Ovary (tissue), 3 donors: ENCODE data around the gene GYG2.

Experiments used
- POLR2A ChIP-seq: fragments of 450-650 bp; IDR thresholded peaks from one replicate; pipeline ENCODE4 v1.6.1; 2017; ENCODE audit warnings: antibody characterized with exemption, mild to moderate bottlenecking, moderate library complexity
- TF ChIP-seq, protein P1 (sequence below), 3 donors: fragments of 450-650 bp in 2 of 3; fragments of 200-600 bp in 1 of 3; IDR thresholded peaks; one replicate each; pipeline versions ENCODE4 v1.5.1 to v1.8.0; 2016 to 2022; ENCODE audit warnings: antibody characterized with exemption in 3 of 3, mild to moderate bottlenecking in 1 of 3
- donor health status: DM: no; HTN: no; CAD: no.

DNA sequence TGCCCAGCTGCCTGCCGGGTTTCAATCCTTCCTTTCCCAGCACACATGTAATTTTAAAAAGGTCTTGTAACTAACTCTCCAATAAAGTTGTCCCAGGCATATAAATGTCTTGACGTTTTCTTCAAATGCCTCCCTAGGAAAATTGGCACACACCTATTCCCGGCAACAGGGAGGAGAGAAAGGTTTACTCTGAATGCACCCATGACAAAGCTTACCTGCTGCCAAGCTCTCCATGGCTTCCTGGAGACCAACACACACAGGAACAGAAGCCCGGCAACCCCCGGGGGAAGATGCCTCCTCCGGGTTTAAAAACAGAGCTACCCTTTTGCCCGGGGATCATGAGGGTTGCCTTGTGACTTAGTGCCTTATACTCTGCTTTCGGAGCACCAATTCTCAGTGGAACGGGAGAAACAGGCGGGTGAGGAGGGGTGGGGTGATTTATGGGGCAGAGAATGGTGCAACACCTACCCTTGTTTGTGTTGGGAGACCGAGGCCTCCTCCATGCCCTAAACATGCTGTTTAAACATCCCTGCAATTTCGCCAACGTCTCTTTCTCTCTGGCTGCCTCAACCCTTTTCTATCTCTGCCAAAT, 4.8 kb upstream of the GYG2 start:
- TF ChIP-seq, protein P1, sequence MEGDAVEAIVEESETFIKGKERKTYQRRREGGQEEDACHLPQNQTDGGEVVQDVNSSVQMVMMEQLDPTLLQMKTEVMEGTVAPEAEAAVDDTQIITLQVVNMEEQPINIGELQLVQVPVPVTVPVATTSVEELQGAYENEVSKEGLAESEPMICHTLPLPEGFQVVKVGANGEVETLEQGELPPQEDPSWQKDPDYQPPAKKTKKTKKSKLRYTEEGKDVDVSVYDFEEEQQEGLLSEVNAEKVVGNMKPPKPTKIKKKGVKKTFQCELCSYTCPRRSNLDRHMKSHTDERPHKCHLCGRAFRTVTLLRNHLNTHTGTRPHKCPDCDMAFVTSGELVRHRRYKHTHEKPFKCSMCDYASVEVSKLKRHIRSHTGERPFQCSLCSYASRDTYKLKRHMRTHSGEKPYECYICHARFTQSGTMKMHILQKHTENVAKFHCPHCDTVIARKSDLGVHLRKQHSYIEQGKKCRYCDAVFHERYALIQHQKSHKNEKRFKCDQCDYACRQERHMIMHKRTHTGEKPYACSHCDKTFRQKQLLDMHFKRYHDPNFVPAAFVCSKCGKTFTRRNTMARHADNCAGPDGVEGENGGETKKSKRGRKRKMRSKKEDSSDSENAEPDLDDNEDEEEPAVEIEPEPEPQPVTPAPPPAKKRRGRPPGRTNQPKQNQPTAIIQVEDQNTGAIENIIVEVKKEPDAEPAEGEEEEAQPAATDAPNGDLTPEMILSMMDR (IDR thresholded peaks at IDR 0.05) = no peak
- no peak for TF ChIP-seq POLR2A
